ENCODE data around the gene MCM5. TPM values are rescaled to one million over a fixed set of nuclear protein-coding genes. Genes with fewer than 3 reads are reported as not detected.
"Not testable (repeated sequence)": the region's sequence is repeated elsewhere in the genome, so short reads cannot be mapped to it uniquely, and the experiment has no call there.

The MCM5 gene
- total and polyA plus RNA-seq, 7 donors, result 9.9 to 42.6 (median 13.4) TPM

GRCh38 chr22:35434061-35434710, 34.2 kb downstream of the MCM5 start:
- no peaks in the 10 kb centered on the region for H3K36me3 ChIP-seq
- intact Hi-C loops (cut with DNase I), result loop anchor here (5.0 kb wide), 2 partner anchors 108 to 488 kb away; partner anchors contain the start of gene RASD2
- H3K27me3 ChIP-seq, result no peaks in the 10 kb centered on the region
- H3K4me3 ChIP-seq, result no peak overlapping the region
- TF ChIP-seq POLR2A (IDR thresholded peaks at IDR 0.05) (no peak), EP300 (IDR thresholded peaks at IDR 0.05) (no peak), CTCF (IDR thresholded peaks at IDR 0.05) (no peak), POLR2AphosphoS5 (IDR thresholded peaks at IDR 0.05) (no peak)
- peaks cover 0 to 22% (median 19%) of the 10 kb centered on the region in 4 donors for H3K4me1 ChIP-seq
- H3K9me3 ChIP-seq, result peaks cover 0 to 8% (median 7%) of the 10 kb centered on the region in 4 donors
- WGBS, 2 donors, result 97 to 98% methylated on average over 5 of the region's 5 CpGs
- no peak overlapping the region for H3K27ac ChIP-seq
- no peak for DNase-seq

- 84 to 86% methylated on average over 8 of the region's 8 CpGs for WGBS, 2 donors
- Histone ChIP-seq H3K4me3 (no peak overlapping the region), H3K27me3 (no peaks in the 10 kb centered on the region), H3K9me3 (peaks cover 0 to 8% (median 7%) of the 10 kb centered on the region in 4 donors), H3K36me3 (no peaks in the 10 kb centered on the region), H3K4me1 (peaks cover 0 to 22% (median 19%) of the 10 kb centered on the region in 4 donors), H3K27ac (no peak overlapping the region)
- TF ChIP-seq POLR2A (IDR thresholded peaks at IDR 0.05) (no peak), POLR2AphosphoS5 (IDR thresholded peaks at IDR 0.05) (no peak), EP300 (IDR thresholded peaks at IDR 0.05) (no peak), CTCF (IDR thresholded peaks at IDR 0.05) (no peak)
- no peak for DNase-seq
- intact Hi-C loops (cut with DNase I), result no loop called here
These were observed 35.3 kb downstream of the MCM5 start for GRCh38 chr22:35435201-35435740.

GRCh38 chr22:35436421-35436820, 36.5 kb downstream of the MCM5 start:
- Histone ChIP-seq H3K9me3 (peaks cover 0 to 8% (median 7%) of the 10 kb centered on the region in 4 donors), H3K4me1 (peaks cover 0 to 15% (median 14%) of the 10 kb centered on the region in 4 donors), H3K4me3 (no peak overlapping the region), H3K36me3 (no peaks in the 10 kb centered on the region), H3K27me3 (no peaks in the 10 kb centered on the region), H3K27ac (no peak overlapping the region)
- WGBS, 2 donors, result 74 to 80% methylated on average over 5 of the region's 5 CpGs
- DNase-seq, result no peak
- TF ChIP-seq CTCF (IDR thresholded peaks at IDR 0.05), result no peak
- no peak for TF ChIP-seq POLR2AphosphoS5 (IDR thresholded peaks at IDR 0.05)
- no peak for TF ChIP-seq POLR2A (IDR thresholded peaks at IDR 0.05)
- no peak for TF ChIP-seq EP300 (IDR thresholded peaks at IDR 0.05)
- intact Hi-C loops (cut with DNase I), result no loop called here

GRCh38 chr22:35437049-35437448, 37.1 kb downstream of the MCM5 start:
- H3K4me1 ChIP-seq, result peaks cover 0 to 10% (median 8%) of the 10 kb centered on the region in 4 donors
- H3K36me3 ChIP-seq, result no peaks in the 10 kb centered on the region
- no peak overlapping the region for H3K4me3 ChIP-seq
- intact Hi-C loops (cut with DNase I), result no loop called here
- no peak overlapping the region for H3K27ac ChIP-seq
- 90 to 93% methylated on average over 2 of the region's 2 CpGs for WGBS, 2 donors
- TF ChIP-seq EP300 (IDR thresholded peaks at IDR 0.05) (no peak), POLR2AphosphoS5 (IDR thresholded peaks at IDR 0.05) (no peak), CTCF (IDR thresholded peaks at IDR 0.05) (no peak), POLR2A (IDR thresholded peaks at IDR 0.05) (no peak)
- H3K9me3 ChIP-seq, result peaks cover 0 to 8% (median 7%) of the 10 kb centered on the region in 4 donors
- no peak for DNase-seq
- no peaks in the 10 kb centered on the region for H3K27me3 ChIP-seq

- DNase-seq; H3K36me3 ChIP-seq; H3K27me3 ChIP-seq; H3K27ac ChIP-seq; H3K9me3 ChIP-seq; intact Hi-C loops (cut with DNase I); H3K4me3 ChIP-seq: not testable (repeated sequence)
- peaks cover 0 to 10% (median 0%) of the 10 kb centered on the region in 4 donors for H3K4me1 ChIP-seq
- 63 to 65% methylated on average over 3 of the region's 3 CpGs for WGBS, 2 donors
These were observed 38.9 kb downstream of the MCM5 start for GRCh38 chr22:35438673-35439364.
